Tibial nerve (tissue), 4 donors: ENCODE measurements around the gene TBCCD1.

Source experiments
- CTCF ChIP-seq, 5 experiments: fragments of 200-600 bp in 3 of 5; fragments of 450-650 bp in 2 of 5; sonication (generic) in 3 of 5; IDR thresholded peaks; one replicate each; pipeline ENCODE4 v1.5.1; 2016 to 2019; ENCODE audit warnings: antibody characterized with exemption in 5 of 5, mild to moderate bottlenecking in 3 of 5, moderate library complexity in 2 of 5
- EP300 ChIP-seq, 2 donors: sonication (generic); formaldehyde crosslinking; IDR thresholded peaks; one replicate each; pipeline ENCODE4 v1.6.1; 2017; ENCODE audit warnings: antibody characterized with exemption in 2 of 2, mild to moderate bottlenecking in 1 of 2
- POLR2A ChIP-seq, 2 donors: fragments of 450-650 bp; IDR thresholded peaks; one replicate each; pipeline ENCODE4 v1.6.1; 2017; ENCODE audit warnings: antibody characterized with exemption in 2 of 2, mild to moderate bottlenecking in 2 of 2, moderate library complexity in 2 of 2

- TF ChIP-seq POLR2A (IDR thresholded peaks at IDR 0.05) (no peak), EP300 (IDR thresholded peaks at IDR 0.05) (no peak), CTCF (IDR thresholded peaks at IDR 0.05) (no peak)
Observed at GRCh38 chr3:186577521-186577920, 10.4 kb upstream of the TBCCD1 start.
